Measurements from ENCODE around the gene TAOK3. TPM values are rescaled to one million over a fixed set of nuclear protein-coding genes. Genes with fewer than 3 reads are reported as not detected.

The TAOK3 gene
- total RNA-seq, 3 donors from 2014 or later (not counting 1 experiment from before 2014, with no cell fraction given): 155 to 166 (median 157) TPM

GRCh38 chr12:118122264-118122663 is 250.4 kb downstream of the TAOK3 start:
- TF ChIP-seq CTCF (IDR thresholded peaks at IDR 0.05): no peak
- Mint-ChIP-seq H3K27ac (no peak overlapping the region), H3K4me1 (peaks cover 9 to 11% of the 10 kb centered on the region in 2 donors), H3K9me3 (no peaks in the 10 kb centered on the region), H3K4me3 (no peak overlapping the region), H3K36me3 (no peaks in the 10 kb centered on the region), H3K27me3 (ENCODE audit: low read depth in 2 of 2) (no peaks in the 10 kb centered on the region)
- Histone ChIP-seq H3K36me3 (ENCODE audit: control insufficient read depth, insufficient read depth, low read length) (no peaks in the 10 kb centered on the region), H3K27me3 (ENCODE audit: control insufficient read depth, insufficient read depth, low read length) (no peaks in the 10 kb centered on the region), H3K4me1 (ENCODE audit: control insufficient read depth, insufficient read depth, low read length) (no peaks in the 10 kb centered on the region), H3K4me3 (ENCODE audit: low read length) (no peak overlapping the region), H3K9me3 (ENCODE audit: control insufficient read depth, insufficient read depth, low read length) (no peaks in the 10 kb centered on the region), H3K27ac (ENCODE audit: low read length) (no peak overlapping the region)
- ATAC-seq: no peak
- WGBS (ENCODE audit: insufficient coverage): 100% methylated on average over 6 of the region's 6 CpGs
- intact Hi-C loops (cut with micrococcal nuclease): loop anchor here (5.0 kb wide), 2 partner anchors 60 to 255 kb away; partner anchors contain the start of genes SUDS3 and WSB2
- DNase-seq: no peak

GRCh38 chr12:118120579-118121363 is 251.9 kb downstream of the TAOK3 start:
- Histone ChIP-seq H3K36me3 (ENCODE audit: control insufficient read depth, insufficient read depth, low read length) (no peaks in the 10 kb centered on the region), H3K4me3 (ENCODE audit: low read length) (no peak overlapping the region), H3K4me1 (ENCODE audit: control insufficient read depth, insufficient read depth, low read length) (no peaks in the 10 kb centered on the region), H3K9me3 (ENCODE audit: control insufficient read depth, insufficient read depth, low read length) (no peaks in the 10 kb centered on the region), H3K27me3 (ENCODE audit: control insufficient read depth, insufficient read depth, low read length) (no peaks in the 10 kb centered on the region), H3K27ac (ENCODE audit: low read length) (peak overlapping the region; percentile 31)
- peaks cover 9 to 11% of the 10 kb centered on the region in 2 donors for H3K4me1 Mint-ChIP-seq
- peak; percentile 73 to 93 (median 80) for ATAC-seq
- TF ChIP-seq CTCF (IDR thresholded peaks at IDR 0.05): peak; percentile 87
- no peak overlapping the region for H3K4me3 Mint-ChIP-seq
- intact Hi-C loops (cut with micrococcal nuclease): loop anchor here (5.0 kb wide), 2 partner anchors 58 to 257 kb away; partner anchors contain the start of genes SUDS3 and WSB2
- H3K36me3 Mint-ChIP-seq: no peaks in the 10 kb centered on the region
- H3K9me3 Mint-ChIP-seq: no peaks in the 10 kb centered on the region
- no peaks in the 10 kb centered on the region for H3K27me3 Mint-ChIP-seq (ENCODE audit: low read depth in 2 of 2)
- peak; percentile 47 to 78 for DNase-seq
- WGBS (ENCODE audit: insufficient coverage): 22% methylated on average over 7 of the region's 8 CpGs
- H3K27ac Mint-ChIP-seq: peak overlapping the region; percentile 62 to 71

- peaks cover 9 to 11% of the 10 kb centered on the region in 2 donors for H3K4me1 Mint-ChIP-seq
- Histone ChIP-seq H3K4me3 (ENCODE audit: low read length) (no peak overlapping the region), H3K9me3 (ENCODE audit: control insufficient read depth, insufficient read depth, low read length) (no peaks in the 10 kb centered on the region), H3K4me1 (ENCODE audit: control insufficient read depth, insufficient read depth, low read length) (no peaks in the 10 kb centered on the region), H3K36me3 (ENCODE audit: control insufficient read depth, insufficient read depth, low read length) (no peaks in the 10 kb centered on the region), H3K27ac (ENCODE audit: low read length) (no peak overlapping the region), H3K27me3 (ENCODE audit: control insufficient read depth, insufficient read depth, low read length) (no peaks in the 10 kb centered on the region)
- intact Hi-C loops (cut with micrococcal nuclease): no loop called here
- no peaks in the 10 kb centered on the region for H3K27me3 Mint-ChIP-seq (ENCODE audit: low read depth in 2 of 2)
- WGBS (ENCODE audit: insufficient coverage): 95% methylated on average over 10 of the region's 10 CpGs
- DNase-seq: no peak
- H3K4me3 Mint-ChIP-seq: no peak overlapping the region
- no peaks in the 10 kb centered on the region for H3K9me3 Mint-ChIP-seq
- TF ChIP-seq CTCF (IDR thresholded peaks at IDR 0.05): no peak
- ATAC-seq: no peak
- H3K27ac Mint-ChIP-seq: no peak overlapping the region
- no peaks in the 10 kb centered on the region for H3K36me3 Mint-ChIP-seq
Measured at GRCh38 chr12:118119449-118119879, 253.2 kb downstream of the TAOK3 start.

Measured in natural killer cell (primary cell).